Right lobe of liver (tissue), 4 donors: ENCODE data around the gene CHI3L1.

Experiments
- CTCF ChIP-seq, 4 donors: fragments of 200-600 bp in 3 of 4; fragments of 450-650 bp in 1 of 4; IDR thresholded peaks; one replicate each; pipeline versions ENCODE4 v1.5.1 to v1.8.0; 2016 to 2022; ENCODE audit warnings: antibody characterized with exemption in 4 of 4, mild to moderate bottlenecking in 2 of 4
- POLR2A ChIP-seq: fragments of 450-650 bp; IDR thresholded peaks from one replicate; pipeline ENCODE4 v1.6.1; 2017; ENCODE audit warnings: antibody characterized with exemption, mild to moderate bottlenecking
- donor health status: DM: no; HTN: no; CAD: no.
- donor health status: DM: no; HTN: no; CAD: no.
- donor health status: DM: no; HTN: yes; CAD: no.

- no peak for TF ChIP-seq CTCF (IDR thresholded peaks at IDR 0.05)
- no peak for TF ChIP-seq POLR2A
Observed at GRCh38 chr1:203158960-203159665, 27.4 kb downstream of the CHI3L1 start.
